PFSK-1 (cell line): Measurements from ENCODE around the gene CACNA2D2.

Experiments
- POLR2AphosphoS5 ChIP-seq: IDR thresholded peaks from 2 replicates; pipeline ENCODE4 v1.6.1; 2012; ENCODE audit warnings: low read depth, mild to moderate bottlenecking, control low read depth, low read length, moderate library complexity
- SIN3A ChIP-seq: IDR thresholded peaks from 2 replicates; pipeline ENCODE4 v1.6.1; 2012; ENCODE audit warnings: mild to moderate bottlenecking, low read length, moderate library complexity, borderline replicate concordance; ENCODE audit not compliant: insufficient read depth
- TF ChIP-seq, protein P1 (sequence below), 2 experiments: IDR thresholded peaks; 2 replicates each; pipeline versions ENCODE4 v1.6.1 to v1.8.0; 2011 to 2012; ENCODE audit warnings: low read depth in 2 of 2, low read length in 2 of 2, control low read depth in 1 of 2, inconsistent platforms in 1 of 2, mild to moderate bottlenecking in 1 of 2, moderate library complexity in 1 of 2; ENCODE audit not compliant: insufficient read depth in 1 of 2

DNA sequence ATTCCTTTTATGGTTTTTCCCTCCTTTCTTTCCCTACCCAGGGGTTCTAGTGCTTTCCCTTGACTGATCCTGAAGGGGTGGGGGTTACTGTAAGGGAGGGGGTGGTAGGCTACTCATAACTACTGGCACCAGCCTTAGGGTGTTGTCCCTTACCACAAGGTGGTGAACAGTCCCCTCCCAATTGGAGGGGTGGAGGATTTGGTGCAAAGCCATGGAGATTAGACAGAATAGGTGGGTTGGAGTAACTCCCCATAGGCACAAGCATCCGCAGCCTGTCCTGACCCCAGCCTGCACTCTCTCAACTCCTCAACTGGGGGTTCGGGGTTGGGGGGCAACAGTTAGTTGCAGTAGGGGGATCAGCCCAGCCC, 178.3 kb downstream of the CACNA2D2 start:
- TF ChIP-seq, protein P1, sequence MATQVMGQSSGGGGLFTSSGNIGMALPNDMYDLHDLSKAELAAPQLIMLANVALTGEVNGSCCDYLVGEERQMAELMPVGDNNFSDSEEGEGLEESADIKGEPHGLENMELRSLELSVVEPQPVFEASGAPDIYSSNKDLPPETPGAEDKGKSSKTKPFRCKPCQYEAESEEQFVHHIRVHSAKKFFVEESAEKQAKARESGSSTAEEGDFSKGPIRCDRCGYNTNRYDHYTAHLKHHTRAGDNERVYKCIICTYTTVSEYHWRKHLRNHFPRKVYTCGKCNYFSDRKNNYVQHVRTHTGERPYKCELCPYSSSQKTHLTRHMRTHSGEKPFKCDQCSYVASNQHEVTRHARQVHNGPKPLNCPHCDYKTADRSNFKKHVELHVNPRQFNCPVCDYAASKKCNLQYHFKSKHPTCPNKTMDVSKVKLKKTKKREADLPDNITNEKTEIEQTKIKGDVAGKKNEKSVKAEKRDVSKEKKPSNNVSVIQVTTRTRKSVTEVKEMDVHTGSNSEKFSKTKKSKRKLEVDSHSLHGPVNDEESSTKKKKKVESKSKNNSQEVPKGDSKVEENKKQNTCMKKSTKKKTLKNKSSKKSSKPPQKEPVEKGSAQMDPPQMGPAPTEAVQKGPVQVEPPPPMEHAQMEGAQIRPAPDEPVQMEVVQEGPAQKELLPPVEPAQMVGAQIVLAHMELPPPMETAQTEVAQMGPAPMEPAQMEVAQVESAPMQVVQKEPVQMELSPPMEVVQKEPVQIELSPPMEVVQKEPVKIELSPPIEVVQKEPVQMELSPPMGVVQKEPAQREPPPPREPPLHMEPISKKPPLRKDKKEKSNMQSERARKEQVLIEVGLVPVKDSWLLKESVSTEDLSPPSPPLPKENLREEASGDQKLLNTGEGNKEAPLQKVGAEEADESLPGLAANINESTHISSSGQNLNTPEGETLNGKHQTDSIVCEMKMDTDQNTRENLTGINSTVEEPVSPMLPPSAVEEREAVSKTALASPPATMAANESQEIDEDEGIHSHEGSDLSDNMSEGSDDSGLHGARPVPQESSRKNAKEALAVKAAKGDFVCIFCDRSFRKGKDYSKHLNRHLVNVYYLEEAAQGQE (IDR thresholded peaks at IDR 0.05; ENCODE audit: insufficient read depth in 1 of 2, low read depth in 2 of 2, low read length in 2 of 2), result no peak
- no peak for TF ChIP-seq POLR2AphosphoS5
- TF ChIP-seq SIN3A, result no peak
